K562 (cell line): ENCODE data around the gene EPHB4. TPM values are rescaled to one million over a fixed set of nuclear protein-coding genes. Genes with fewer than 3 reads are reported as not detected.

ENCODE experiments used
- DNMT1 ChIP-seq: fragments of 450-650 bp; IDR thresholded peaks from 2 replicates; pipeline ENCODE4 v1.6.1; 2016; ENCODE audit warnings: antibody characterized with exemption, mild to moderate bottlenecking
- DPF2 ChIP-seq: fragments of 450-650 bp; IDR thresholded peaks from 2 replicates; pipeline ENCODE4 v1.6.1; 2016
- GTF2A2 ChIP-seq: IDR thresholded peaks from 2 replicates; pipeline ENCODE4 v1.6.1; 2016; ENCODE audit warnings: mild to moderate bottlenecking, missing genetic modification characterization, missing compliant biosample characterization
- KDM1A ChIP-seq, 2 experiments: fragments of 450-650 bp; IDR thresholded peaks; 2 replicates each; pipeline ENCODE4 v1.6.1; 2016; ENCODE audit warnings: mild to moderate bottlenecking in 2 of 2
- MECOM ChIP-seq: fragments of 250-450 bp; sonication (Bioruptor Pico); IDR thresholded peaks from 2 replicates; pipeline ENCODE4 v1.8.0; 2022; ENCODE audit warnings: inconsistent platforms
- NFYB ChIP-seq: IDR thresholded peaks from 2 replicates; pipeline ENCODE4 v1.6.1; 2011; ENCODE audit warnings: mild to moderate bottlenecking, moderate library complexity; ENCODE audit not compliant: insufficient read length; ENCODE audit errors: extremely low read depth
- PHF21A ChIP-seq: fragments of 450-650 bp; IDR thresholded peaks from 2 replicates; pipeline ENCODE4 v1.6.1; 2017; ENCODE audit warnings: low read depth, borderline replicate concordance
- RBM39 ChIP-seq: fragments of 200-400 bp; formaldehyde crosslinking; optimal IDR thresholded peaks from 2 replicates; pipeline ENCODE3; 2018; ENCODE audit warnings: low read depth, low read length
- STAG1 ChIP-seq: sonication (generic); formaldehyde crosslinking; IDR thresholded peaks from 2 replicates; pipeline ENCODE4 v1.5.0; 2020; ENCODE audit warnings: missing genetic modification reagents, borderline replicate concordance
- WHSC1 ChIP-seq: IDR thresholded peaks from one replicate; pipeline ENCODE4 v1.6.1; 2012; ENCODE audit warnings: low read length, control low read depth, inconsistent platforms
- ZFP30 ChIP-seq: fragments of 250-450 bp; sonication (Bioruptor Pico); IDR thresholded peaks from 2 replicates; pipeline ENCODE4 v1.8.0; 2022; ENCODE audit warnings: moderate library complexity, mild to moderate bottlenecking, inconsistent platforms, borderline replicate concordance
- ZNF217 ChIP-seq: sonication (generic); formaldehyde crosslinking; IDR thresholded peaks from 2 replicates; pipeline ENCODE4 v1.8.0; 2022; ENCODE audit warnings: mild to moderate bottlenecking, missing genetic modification reagents
- ZNF384 ChIP-seq: IDR thresholded peaks from 2 replicates; pipeline ENCODE4 v1.6.1; 2012; ENCODE audit warnings: low read depth, low read length, improper control_type of control experiment
- polyA plus RNA-seq, 8 experiments: library from polyadenylated mRNA; depleted of rRNA in 4 of 8; stranded (reverse) in 5 of 8; unstranded in 3 of 8; fragments of >200 nt; fragmentation: Nextera tagmentation in 2 of 8; fragmentation: Illumina TruSeq in 1 of 8; extraction: Ambion mirVana in 2 of 8; extraction: Trizol in 1 of 8; gene quantifications; 2 replicates each; pipeline versions ENCODE4 v1.2.1 to v1.2.3, GENCODE V29; 2011 to 2014; ENCODE audit warnings: inconsistent platforms in 1 of 8, missing spikeins in 1 of 8
- total RNA-seq, 7 experiments: library from RNA; depleted of rRNA in 6 of 7; stranded (reverse); fragments of >200 nt in 6 of 7; fragmentation: Illumina TruSeq in 2 of 7; extraction: Trizol in 2 of 7; gene quantifications; 2 replicates each; pipeline versions ENCODE4 v1.2.1 to v1.2.3, GENCODE V29; 2011 to 2021; ENCODE audit warnings: low replicate concordance in 1 of 7
- TF ChIP-seq, protein P1 (sequence below), 2 experiments: fragments of 450-650 bp; formaldehyde crosslinking in 1 of 2; IDR thresholded peaks; 2 replicates each; pipeline versions ENCODE4 v1.4.0 to v1.6.1; 2014 to 2020; ENCODE audit warnings: mild to moderate bottlenecking in 2 of 2, borderline replicate concordance in 1 of 2, low read depth in 1 of 2
- TF ChIP-seq, protein P2 (sequence below): sonication (generic); formaldehyde crosslinking; IDR thresholded peaks from 2 replicates; pipeline ENCODE4 v1.8.1; 2023; ENCODE audit warnings: mild to moderate bottlenecking, missing genetic modification reagents
- TF ChIP-seq, protein P3 (sequence below): fragments of 450-650 bp; formaldehyde crosslinking; IDR thresholded peaks from 2 replicates; pipeline ENCODE4 v1.4.0; 2022; ENCODE audit warnings: mild to moderate bottlenecking, moderate library complexity

Gene EPHB4
- total and polyA plus RNA-seq, 9 of the 15 experiments (the other 6 are each of a cell fraction or from before 2014, with no cell fraction given): 1.2 to 82.1 (median 37.9) TPM

DNA sequence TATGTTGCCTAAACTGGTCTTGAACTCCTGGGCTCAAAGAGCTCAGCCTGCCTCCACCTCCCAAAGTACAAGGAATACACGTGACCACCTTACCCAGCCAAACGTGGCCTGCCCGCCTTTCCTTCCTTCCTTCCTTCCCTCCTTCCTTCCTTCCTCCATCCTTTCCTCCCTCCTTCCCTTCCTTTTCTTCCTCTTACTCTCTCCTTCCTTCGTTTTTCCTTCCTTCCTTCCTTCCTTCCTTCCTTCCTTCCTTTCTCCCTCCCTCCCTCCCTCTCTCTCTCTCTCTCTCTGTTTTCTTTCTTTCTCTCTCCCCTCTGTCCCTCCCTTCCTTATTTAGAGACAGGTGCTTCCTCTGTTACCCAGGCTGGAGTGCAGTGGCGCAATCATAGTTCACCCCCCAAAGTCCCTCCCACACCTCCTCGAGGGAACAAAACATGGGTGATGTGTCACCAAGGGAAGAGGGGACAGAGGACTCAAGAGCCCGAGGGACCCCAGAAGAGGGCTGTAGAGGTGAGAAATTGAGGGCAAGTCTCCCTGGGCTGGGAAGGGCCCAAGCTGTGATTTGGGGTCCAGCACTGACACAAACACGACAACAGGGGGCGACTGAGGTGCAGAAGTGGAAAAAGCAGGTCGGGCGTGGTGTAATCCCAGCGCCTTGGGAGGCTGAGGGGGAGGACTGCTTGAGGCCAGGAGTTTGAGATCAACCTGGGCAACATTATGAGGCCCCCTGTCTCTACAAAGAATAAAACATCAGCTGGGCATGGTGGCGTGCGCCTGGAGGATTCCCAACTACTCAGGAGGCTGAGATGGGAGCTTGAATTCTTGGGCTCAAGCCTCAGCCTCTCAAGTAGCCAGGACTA is 28.1 kb downstream of the EPHB4 start (continued):
- TF ChIP-seq, protein P1, sequence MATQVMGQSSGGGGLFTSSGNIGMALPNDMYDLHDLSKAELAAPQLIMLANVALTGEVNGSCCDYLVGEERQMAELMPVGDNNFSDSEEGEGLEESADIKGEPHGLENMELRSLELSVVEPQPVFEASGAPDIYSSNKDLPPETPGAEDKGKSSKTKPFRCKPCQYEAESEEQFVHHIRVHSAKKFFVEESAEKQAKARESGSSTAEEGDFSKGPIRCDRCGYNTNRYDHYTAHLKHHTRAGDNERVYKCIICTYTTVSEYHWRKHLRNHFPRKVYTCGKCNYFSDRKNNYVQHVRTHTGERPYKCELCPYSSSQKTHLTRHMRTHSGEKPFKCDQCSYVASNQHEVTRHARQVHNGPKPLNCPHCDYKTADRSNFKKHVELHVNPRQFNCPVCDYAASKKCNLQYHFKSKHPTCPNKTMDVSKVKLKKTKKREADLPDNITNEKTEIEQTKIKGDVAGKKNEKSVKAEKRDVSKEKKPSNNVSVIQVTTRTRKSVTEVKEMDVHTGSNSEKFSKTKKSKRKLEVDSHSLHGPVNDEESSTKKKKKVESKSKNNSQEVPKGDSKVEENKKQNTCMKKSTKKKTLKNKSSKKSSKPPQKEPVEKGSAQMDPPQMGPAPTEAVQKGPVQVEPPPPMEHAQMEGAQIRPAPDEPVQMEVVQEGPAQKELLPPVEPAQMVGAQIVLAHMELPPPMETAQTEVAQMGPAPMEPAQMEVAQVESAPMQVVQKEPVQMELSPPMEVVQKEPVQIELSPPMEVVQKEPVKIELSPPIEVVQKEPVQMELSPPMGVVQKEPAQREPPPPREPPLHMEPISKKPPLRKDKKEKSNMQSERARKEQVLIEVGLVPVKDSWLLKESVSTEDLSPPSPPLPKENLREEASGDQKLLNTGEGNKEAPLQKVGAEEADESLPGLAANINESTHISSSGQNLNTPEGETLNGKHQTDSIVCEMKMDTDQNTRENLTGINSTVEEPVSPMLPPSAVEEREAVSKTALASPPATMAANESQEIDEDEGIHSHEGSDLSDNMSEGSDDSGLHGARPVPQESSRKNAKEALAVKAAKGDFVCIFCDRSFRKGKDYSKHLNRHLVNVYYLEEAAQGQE (IDR thresholded peaks at IDR 0.05; ENCODE audit: borderline replicate concordance): peak; percentile 88
- TF ChIP-seq, protein P1 (CRISPR knock-in tag; IDR thresholded peaks at IDR 0.05; ENCODE audit: low read depth): no peak
- TF ChIP-seq STAG1 (CRISPR knock-in tag) (peak; percentile 6; the same call in 1 of the 2 replicates), NFYB (no peak), ZNF217 (no peak), ZNF384 (0 out of 2 replicates have a peak, but pooled peaks have one; percentile 29), WHSC1 (no peak), ZFP30 (CRISPR knock-in tag) (no peak), KDM1A (IDR thresholded peaks at IDR 0.05) (peak in 1 of 2 experiments; percentile 61; a peak in 2 of 4 replicates), DNMT1 (no peak), MECOM (no peak), RBM39 (no peak), GTF2A2 (tag) (no peak), PHF21A (0 out of 2 replicates have a peak, but pooled peaks have one; percentile 33), DPF2 (no peak)
- TF ChIP-seq, protein P2, sequence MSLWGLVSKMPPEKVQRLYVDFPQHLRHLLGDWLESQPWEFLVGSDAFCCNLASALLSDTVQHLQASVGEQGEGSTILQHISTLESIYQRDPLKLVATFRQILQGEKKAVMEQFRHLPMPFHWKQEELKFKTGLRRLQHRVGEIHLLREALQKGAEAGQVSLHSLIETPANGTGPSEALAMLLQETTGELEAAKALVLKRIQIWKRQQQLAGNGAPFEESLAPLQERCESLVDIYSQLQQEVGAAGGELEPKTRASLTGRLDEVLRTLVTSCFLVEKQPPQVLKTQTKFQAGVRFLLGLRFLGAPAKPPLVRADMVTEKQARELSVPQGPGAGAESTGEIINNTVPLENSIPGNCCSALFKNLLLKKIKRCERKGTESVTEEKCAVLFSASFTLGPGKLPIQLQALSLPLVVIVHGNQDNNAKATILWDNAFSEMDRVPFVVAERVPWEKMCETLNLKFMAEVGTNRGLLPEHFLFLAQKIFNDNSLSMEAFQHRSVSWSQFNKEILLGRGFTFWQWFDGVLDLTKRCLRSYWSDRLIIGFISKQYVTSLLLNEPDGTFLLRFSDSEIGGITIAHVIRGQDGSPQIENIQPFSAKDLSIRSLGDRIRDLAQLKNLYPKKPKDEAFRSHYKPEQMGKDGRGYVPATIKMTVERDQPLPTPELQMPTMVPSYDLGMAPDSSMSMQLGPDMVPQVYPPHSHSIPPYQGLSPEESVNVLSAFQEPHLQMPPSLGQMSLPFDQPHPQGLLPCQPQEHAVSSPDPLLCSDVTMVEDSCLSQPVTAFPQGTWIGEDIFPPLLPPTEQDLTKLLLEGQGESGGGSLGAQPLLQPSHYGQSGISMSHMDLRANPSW (CRISPR knock-in tag): 0 out of 2 replicates have a peak, but pooled peaks have one; percentile 61
- TF ChIP-seq, protein P3, sequence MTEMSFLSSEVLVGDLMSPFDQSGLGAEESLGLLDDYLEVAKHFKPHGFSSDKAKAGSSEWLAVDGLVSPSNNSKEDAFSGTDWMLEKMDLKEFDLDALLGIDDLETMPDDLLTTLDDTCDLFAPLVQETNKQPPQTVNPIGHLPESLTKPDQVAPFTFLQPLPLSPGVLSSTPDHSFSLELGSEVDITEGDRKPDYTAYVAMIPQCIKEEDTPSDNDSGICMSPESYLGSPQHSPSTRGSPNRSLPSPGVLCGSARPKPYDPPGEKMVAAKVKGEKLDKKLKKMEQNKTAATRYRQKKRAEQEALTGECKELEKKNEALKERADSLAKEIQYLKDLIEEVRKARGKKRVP (CRISPR knock-in tag): no peak
